Right lobe of liver (tissue), 4 donors: ENCODE results near the gene REXO1.
A peak's percentile ranks its signal among the peaks of the same experiment; 100 is the strongest.

Source experiments
- POLR2A ChIP-seq: fragments of 450-650 bp; IDR thresholded peaks from one replicate; pipeline ENCODE4 v1.6.1; 2017; ENCODE audit warnings: antibody characterized with exemption, mild to moderate bottlenecking
- TF ChIP-seq, protein P1 (sequence below), 4 donors: fragments of 200-600 bp in 3 of 4; fragments of 450-650 bp in 1 of 4; IDR thresholded peaks; one replicate each; pipeline versions ENCODE4 v1.5.1 to v1.8.0; 2016 to 2022; ENCODE audit warnings: antibody characterized with exemption in 4 of 4, mild to moderate bottlenecking in 2 of 4
- donor health status: DM: no; HTN: no; CAD: no.
- donor health status: DM: no; HTN: no; CAD: no.
- donor health status: DM: no; HTN: yes; CAD: no.

DNA sequence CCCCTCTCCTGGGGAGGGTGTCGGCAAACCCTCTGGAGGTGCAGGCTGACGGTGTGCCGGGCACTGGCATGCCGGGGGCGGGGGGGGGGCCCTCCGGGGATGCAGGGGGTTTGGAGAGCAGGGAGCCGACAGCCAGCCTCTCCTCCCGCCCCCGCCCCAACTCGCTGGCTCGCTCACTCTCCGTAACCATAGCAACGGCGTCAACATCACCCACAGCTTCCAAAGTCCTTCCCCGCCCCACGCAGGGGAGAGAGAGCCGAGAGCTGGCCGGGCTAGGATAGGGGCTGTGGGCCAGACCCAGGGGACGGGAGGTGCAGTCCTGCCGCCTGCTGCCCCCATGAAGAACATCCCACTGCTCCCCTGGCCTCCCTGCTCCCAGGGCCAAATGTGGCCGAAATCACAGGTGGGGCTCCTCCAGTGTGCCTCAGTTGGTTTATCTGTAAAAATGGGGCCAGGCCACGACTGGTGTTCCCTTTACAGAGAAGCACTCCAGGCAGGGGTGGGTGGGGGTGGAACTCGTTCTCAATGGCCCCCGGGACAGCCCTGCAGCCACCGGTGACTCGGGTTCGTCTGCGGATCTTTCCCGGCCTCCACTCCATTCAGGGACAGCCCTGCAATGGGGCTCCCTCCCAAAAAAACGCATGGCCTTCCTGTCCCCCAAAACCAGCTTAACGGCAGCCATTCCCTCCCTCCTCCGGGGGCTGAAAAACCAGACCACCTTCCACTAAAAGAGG, 11.9 kb upstream of the REXO1 start:
- TF ChIP-seq POLR2A, result peak; percentile 24
- TF ChIP-seq, protein P1, sequence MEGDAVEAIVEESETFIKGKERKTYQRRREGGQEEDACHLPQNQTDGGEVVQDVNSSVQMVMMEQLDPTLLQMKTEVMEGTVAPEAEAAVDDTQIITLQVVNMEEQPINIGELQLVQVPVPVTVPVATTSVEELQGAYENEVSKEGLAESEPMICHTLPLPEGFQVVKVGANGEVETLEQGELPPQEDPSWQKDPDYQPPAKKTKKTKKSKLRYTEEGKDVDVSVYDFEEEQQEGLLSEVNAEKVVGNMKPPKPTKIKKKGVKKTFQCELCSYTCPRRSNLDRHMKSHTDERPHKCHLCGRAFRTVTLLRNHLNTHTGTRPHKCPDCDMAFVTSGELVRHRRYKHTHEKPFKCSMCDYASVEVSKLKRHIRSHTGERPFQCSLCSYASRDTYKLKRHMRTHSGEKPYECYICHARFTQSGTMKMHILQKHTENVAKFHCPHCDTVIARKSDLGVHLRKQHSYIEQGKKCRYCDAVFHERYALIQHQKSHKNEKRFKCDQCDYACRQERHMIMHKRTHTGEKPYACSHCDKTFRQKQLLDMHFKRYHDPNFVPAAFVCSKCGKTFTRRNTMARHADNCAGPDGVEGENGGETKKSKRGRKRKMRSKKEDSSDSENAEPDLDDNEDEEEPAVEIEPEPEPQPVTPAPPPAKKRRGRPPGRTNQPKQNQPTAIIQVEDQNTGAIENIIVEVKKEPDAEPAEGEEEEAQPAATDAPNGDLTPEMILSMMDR (IDR thresholded peaks at IDR 0.05), result no peak
